ENCODE data around the gene CLTB. TPM values are rescaled to one million over a fixed set of nuclear protein-coding genes. Genes with fewer than 3 reads are reported as not detected.
A peak's percentile ranks its signal among the peaks of the same experiment; 100 is the strongest.

The CLTB gene
- total and polyA plus RNA-seq, 2 of the 4 experiments (the other 2 are of a cell fraction), result 87.6 to 99.9 TPM

DNA sequence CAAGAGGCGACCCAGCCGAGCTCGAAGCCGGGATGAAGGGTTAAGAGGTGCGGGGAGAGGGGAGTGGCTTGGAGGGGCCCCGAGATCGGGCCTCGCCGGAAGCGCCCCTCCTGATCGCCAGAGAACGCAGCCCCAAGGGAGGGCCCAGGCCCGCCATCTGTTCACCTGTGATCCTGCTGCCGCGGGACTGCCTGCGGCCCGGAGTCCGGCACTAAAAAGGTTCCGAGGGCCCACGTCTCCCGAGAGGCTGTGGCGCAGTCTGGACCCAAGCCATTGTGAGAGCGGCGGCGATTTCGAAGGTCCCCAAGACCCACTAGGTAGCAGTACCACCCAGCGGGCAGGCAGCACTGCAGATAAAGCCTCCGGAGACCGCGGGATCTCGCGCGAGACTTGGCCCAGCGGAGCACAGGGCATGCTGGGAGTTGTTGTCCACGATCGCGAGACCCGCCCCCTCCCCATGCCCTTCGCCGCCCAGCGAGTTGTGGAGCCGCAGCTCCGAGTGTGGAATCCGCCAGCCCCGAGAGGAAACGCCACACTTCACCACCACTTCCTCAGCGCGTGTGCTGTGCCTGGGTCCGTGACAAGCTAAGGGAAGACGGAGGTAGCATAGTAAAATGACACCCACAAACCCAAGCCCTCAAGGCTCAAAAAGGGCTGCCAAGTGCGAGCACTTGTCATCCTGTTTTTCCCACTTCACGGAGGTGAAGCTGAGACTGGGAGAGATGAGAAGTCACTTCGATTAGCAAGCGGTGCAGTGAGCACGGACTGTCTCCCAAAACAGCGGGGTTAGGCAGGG, 54.7 kb downstream of the CLTB start, which contains the start of gene KIAA1191:
TSS of gene KIAA1191 (minus strand) at position 328 of the 796 bp plus-strand sequence. CDS start 2,256 bp downstream, outside the sequence.
- Histone ChIP-seq H2BK15ac (ENCODE audit: low read depth, low read length) (no peak within 1 kb of the TSS; the same call in 2 of the 3 replicates), H3K79me1 (ENCODE audit: low read depth in 1 of 2, low read length in 2 of 2) (peaks cover 15 to 26% of the 10 kb centered on the region in 2 experiments; a peak in 3 of 4 replicates), H3K14ac (replicated peaks; ENCODE audit: low read depth, low read length) (peak within 1 kb of the TSS; percentile 94), H4K8ac (ENCODE audit: low read depth in 2 of 2, low read length in 2 of 2) (peak within 1 kb of the TSS; percentile 73 to 93), H3K9me3 (ENCODE audit: control insufficient read depth, insufficient read depth, low read length) (no peaks in the 10 kb centered on the region), H3K4me2 (ENCODE audit: low read depth, low read length) (peak within 1 kb of the TSS; percentile 99), H2BK120ac (ENCODE audit: low read depth, low read length) (peak within 1 kb of the TSS; percentile 65), H3K36me3 (ENCODE audit: control insufficient read depth, insufficient read depth, low read length) (peaks cover 5% of the 10 kb centered on the region), H2BK5ac (ENCODE audit: low read depth, low read length, poor library complexity, severe bottlenecking) (peak within 1 kb of the TSS; percentile 73), H4K91ac (ENCODE audit: insufficient read depth, low read depth, low read length) (peak within 1 kb of the TSS; percentile 88), H3K23ac (ENCODE audit: low read depth, low read length) (peak within 1 kb of the TSS; percentile 70), H3K4me3 (ENCODE audit: insufficient read depth, low read depth, low read length) (peak within 1 kb of the TSS; percentile 90), H2AK9ac (replicated peaks; ENCODE audit: low read depth, low read length, poor library complexity) (peak within 1 kb of the TSS; percentile 75), H4K5ac (ENCODE audit: low read depth, low read length) (peak within 1 kb of the TSS; percentile 87), H3K9me1 (ENCODE audit: insufficient read depth, low read length) (peaks cover 2% of the 10 kb centered on the region), H3K56ac (ENCODE audit: extremely low read depth, insufficient read depth, low read length) (peak within 1 kb of the TSS; percentile 77; the same call in 1 of the 2 replicates), H3K9ac (ENCODE audit: low read depth, low read length) (peak within 1 kb of the TSS; percentile 86), H3K27me3 (ENCODE audit: control insufficient read depth, insufficient read depth, low read length) (no peaks in the 10 kb centered on the region), H3K27ac (ENCODE audit: insufficient read depth, low read length) (peak within 1 kb of the TSS; percentile 91), H2BK20ac (ENCODE audit: low read depth, low read length) (peak within 1 kb of the TSS; percentile 71; the same call in 1 of the 2 replicates), H2AFZ (replicated peaks; ENCODE audit: low read length, poor library complexity) (peak within 1 kb of the TSS; percentile 97), H3K4me1 (ENCODE audit: control insufficient read depth, insufficient read depth, low read length) (peaks cover 7% of the 10 kb centered on the region), H3K18ac (ENCODE audit: low read depth, low read length) (peak within 1 kb of the TSS; percentile 67), H2AK5ac (ENCODE audit: low read depth, low read length) (peak within 1 kb of the TSS; percentile 37), H3K4ac (ENCODE audit: low read depth, low read length) (peak within 1 kb of the TSS; percentile 86), H4K20me1 (ENCODE audit: insufficient read depth, low read length) (peaks cover 10% of the 10 kb centered on the region; the same call in 1 of the 2 replicates)
- intact Hi-C loops (cut with micrococcal nuclease) (loop anchor here (5.0 kb wide), 2 partner anchors 209 to 634 kb away; no protein-coding TSS in a partner anchor), dilution Hi-C loops (cut with HindIII; ENCODE audit: low sequenced_read_pairs, unreplicated experiment) (no loop called here), in situ Hi-C loops (cut with MboI; ENCODE audit: low sequenced_read_pairs) (no loop called here)
- POLR2A ChIA-PET (ENCODE audit: unreplicated experiment), result interaction anchor here (0.6 kb wide), 1 partner anchor 763 kb away, joined by 6 read pairs; no protein-coding TSS in a partner anchor
- BruUV-seq (replicated peaks), result no TSS peak
- DNase-seq (peak; percentile 87), ATAC-seq (ENCODE audit: low read depth) (peak; percentile 85)
- WGBS, 2 experiments (ENCODE audit: extremely low coverage in 2 of 2, insufficient read length in 1 of 2), result 1% methylated on average over 25 of the region's 56 CpGs; no CpG with 5 or more reads in 1 of the 2 experiments
- CTCF ChIA-PET, result interaction anchor here (1.0 kb wide), 1 partner anchor 12 kb away, joined by 3 read pairs; no protein-coding TSS in a partner anchor
- TF ChIP-seq MXI1 (IDR thresholded peaks at IDR 0.05; ENCODE audit: borderline replicate concordance, low read depth, low read length) (peak; percentile 87), CEBPB (IDR thresholded peaks at IDR 0.05; ENCODE audit: low read depth, low read length) (no peak), SMC3 (IDR thresholded peaks at IDR 0.05; ENCODE audit: low read depth, low read length) (peak; percentile 3; the same call in 1 of the 2 replicates), BHLHE40 (IDR thresholded peaks at IDR 0.05; ENCODE audit: low read depth, low read length) (no peak), POLR2A (IDR thresholded peaks at IDR 0.05; ENCODE audit: low read depth, low read length) (peak; percentile 95), MAFK (IDR thresholded peaks at IDR 0.05; ENCODE audit: low read depth, low read length) (no peak), RFX5 (IDR thresholded peaks at IDR 0.05; ENCODE audit: low read depth, low read length) (no peak), RCOR1 (IDR thresholded peaks at IDR 0.05; ENCODE audit: insufficient replicate concordance, low read length) (no peak), RAD21 (IDR thresholded peaks at IDR 0.05; ENCODE audit: low read length) (peak; percentile 36; the same call in 1 of the 2 replicates), USF2 (IDR thresholded peaks at IDR 0.05; ENCODE audit: low read depth, low read length) (no peak), CHD1 (IDR thresholded peaks at IDR 0.05; ENCODE audit: low read depth, low read length) (no peak)
- TF ChIP-seq, protein P1, sequence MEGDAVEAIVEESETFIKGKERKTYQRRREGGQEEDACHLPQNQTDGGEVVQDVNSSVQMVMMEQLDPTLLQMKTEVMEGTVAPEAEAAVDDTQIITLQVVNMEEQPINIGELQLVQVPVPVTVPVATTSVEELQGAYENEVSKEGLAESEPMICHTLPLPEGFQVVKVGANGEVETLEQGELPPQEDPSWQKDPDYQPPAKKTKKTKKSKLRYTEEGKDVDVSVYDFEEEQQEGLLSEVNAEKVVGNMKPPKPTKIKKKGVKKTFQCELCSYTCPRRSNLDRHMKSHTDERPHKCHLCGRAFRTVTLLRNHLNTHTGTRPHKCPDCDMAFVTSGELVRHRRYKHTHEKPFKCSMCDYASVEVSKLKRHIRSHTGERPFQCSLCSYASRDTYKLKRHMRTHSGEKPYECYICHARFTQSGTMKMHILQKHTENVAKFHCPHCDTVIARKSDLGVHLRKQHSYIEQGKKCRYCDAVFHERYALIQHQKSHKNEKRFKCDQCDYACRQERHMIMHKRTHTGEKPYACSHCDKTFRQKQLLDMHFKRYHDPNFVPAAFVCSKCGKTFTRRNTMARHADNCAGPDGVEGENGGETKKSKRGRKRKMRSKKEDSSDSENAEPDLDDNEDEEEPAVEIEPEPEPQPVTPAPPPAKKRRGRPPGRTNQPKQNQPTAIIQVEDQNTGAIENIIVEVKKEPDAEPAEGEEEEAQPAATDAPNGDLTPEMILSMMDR (conservative IDR thresholded peaks at IDR 0.05; ENCODE audit: low read depth, low read length), result peak; percentile 37
- TF ChIP-seq, protein P2, sequence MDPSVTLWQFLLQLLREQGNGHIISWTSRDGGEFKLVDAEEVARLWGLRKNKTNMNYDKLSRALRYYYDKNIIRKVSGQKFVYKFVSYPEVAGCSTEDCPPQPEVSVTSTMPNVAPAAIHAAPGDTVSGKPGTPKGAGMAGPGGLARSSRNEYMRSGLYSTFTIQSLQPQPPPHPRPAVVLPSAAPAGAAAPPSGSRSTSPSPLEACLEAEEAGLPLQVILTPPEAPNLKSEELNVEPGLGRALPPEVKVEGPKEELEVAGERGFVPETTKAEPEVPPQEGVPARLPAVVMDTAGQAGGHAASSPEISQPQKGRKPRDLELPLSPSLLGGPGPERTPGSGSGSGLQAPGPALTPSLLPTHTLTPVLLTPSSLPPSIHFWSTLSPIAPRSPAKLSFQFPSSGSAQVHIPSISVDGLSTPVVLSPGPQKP (IDR thresholded peaks at IDR 0.05; ENCODE audit: borderline replicate concordance, low read depth, low read length), result no peak

Data from IMR-90 (cell line).